HFFc6 (cell line): ENCODE measurements around the gene THRA. TPM values are rescaled to one million over a fixed set of nuclear protein-coding genes. Genes with fewer than 3 reads are reported as not detected.

Experiments
- DNase-seq: peaks from one replicate; pipeline ENCODE4 v3.0.0-alpha.2; 2018
- H3K27ac Mint-ChIP-seq: 2 replicates; pipeline ENCODE4 v1.8.0; 2020; ENCODE audit warnings: mild to moderate bottlenecking, mixed read lengths
- H3K27me3 Mint-ChIP-seq: 2 replicates; pipeline ENCODE4 v1.8.0; 2021; ENCODE audit warnings: mild to moderate bottlenecking, moderate library complexity, mixed read lengths; ENCODE audit not compliant: insufficient read depth
- H3K36me3 Mint-ChIP-seq: 2 replicates; pipeline ENCODE4 v1.8.0; 2021; ENCODE audit warnings: low read depth, mixed read lengths
- H3K4me1 Mint-ChIP-seq: 2 replicates; pipeline ENCODE4 v1.8.0; 2020; ENCODE audit warnings: low read depth, mixed read lengths
- H3K4me3 Mint-ChIP-seq: 2 replicates; pipeline ENCODE4 v1.8.0; 2020; ENCODE audit warnings: mild to moderate bottlenecking, moderate library complexity, mixed read lengths
- H3K9me3 Mint-ChIP-seq: 2 replicates; pipeline ENCODE4 v1.8.0; 2020; ENCODE audit warnings: mild to moderate bottlenecking, mixed read lengths
- long read RNA-seq: library from polyadenylated mRNA; unstranded; transcript quantifications from one replicate; pipeline ENCODE4 v2.0.0, GENCODE V29; 2019
- total RNA-seq, 6 experiments: library from RNA; stranded (reverse); fragmentation: NEBNext Ultra II Directional; extraction: Animal tissue kit (Norgen Biotek cat#: 25700); gene quantifications; 2 replicates in 1 of 6; 3 replicates in 5 of 6; pipeline ENCODE4 v1.2.3, GENCODE V29; 2021
- TF ChIP-seq, protein P1 (sequence below): fragments of 200-600 bp; sonication (generic); IDR thresholded peaks from 2 replicates; pipeline ENCODE4 v1.5.0; 2021; ENCODE audit warnings: antibody characterized with exemption, mild to moderate bottlenecking

THRA gene, protein sequence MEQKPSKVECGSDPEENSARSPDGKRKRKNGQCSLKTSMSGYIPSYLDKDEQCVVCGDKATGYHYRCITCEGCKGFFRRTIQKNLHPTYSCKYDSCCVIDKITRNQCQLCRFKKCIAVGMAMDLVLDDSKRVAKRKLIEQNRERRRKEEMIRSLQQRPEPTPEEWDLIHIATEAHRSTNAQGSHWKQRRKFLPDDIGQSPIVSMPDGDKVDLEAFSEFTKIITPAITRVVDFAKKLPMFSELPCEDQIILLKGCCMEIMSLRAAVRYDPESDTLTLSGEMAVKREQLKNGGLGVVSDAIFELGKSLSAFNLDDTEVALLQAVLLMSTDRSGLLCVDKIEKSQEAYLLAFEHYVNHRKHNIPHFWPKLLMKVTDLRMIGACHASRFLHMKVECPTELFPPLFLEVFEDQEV
- 10 to 100 TPM; 29.3 to 33.7 (median 30.7) TPM for total RNA-seq
- long read RNA-seq, partial matches to known transcripts: 2 of 4 reads
- long read RNA-seq, other reads (novel, unspliced or antisense): 2 of 4 reads

DNA sequence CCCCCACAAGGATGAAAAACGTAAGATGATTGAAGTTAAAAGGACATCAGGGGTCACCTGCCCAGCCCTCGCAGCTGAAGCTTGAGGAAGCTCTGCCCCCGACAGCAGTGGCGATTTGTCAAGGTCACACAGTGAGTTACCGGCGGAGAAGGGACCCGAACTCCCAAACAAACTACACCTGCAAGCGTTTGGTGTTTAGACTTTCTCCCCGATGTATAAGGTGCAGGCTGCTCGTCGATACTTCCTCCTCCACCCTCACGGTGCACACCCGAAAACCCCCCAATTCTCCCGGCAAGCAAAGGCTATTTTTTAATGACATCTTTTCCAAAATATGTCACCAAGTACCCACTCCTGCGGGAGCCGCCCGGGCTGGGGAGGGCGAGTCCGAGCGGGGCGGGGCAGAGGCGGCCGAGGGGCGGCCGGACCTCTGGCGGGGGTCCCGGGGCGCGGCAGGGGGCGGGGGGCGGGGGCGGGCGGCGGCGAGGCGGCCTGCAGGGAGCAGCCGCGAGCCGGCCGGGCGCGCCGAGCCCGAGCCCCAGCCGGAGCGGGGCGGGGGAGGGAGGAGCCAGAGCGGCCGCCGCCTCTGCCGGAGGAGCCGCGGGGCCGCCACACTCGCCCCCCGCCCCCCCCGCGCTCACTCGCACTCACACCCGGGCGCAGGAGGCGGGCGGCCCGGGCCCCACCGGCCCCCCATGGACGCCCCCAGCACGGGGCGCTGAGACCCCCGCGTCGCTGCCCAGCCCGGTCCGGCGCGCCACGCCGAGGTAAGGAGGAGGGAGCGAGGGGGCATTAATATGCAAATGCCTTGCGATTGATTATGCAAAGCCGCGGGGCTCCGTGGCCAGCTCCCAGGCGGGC, at the start of gene THRA:
TSS of gene THRA (plus strand) at position 637 of the 858 bp plus-strand sequence. CDS start 11,524 bp downstream, outside the sequence.
- H3K36me3 Mint-ChIP-seq: no peaks in the 10 kb centered on the region
- H3K27me3 Mint-ChIP-seq: peaks cover 3% of the 10 kb centered on the region; the same call in 1 of the 2 replicates
- TF ChIP-seq, protein P1, sequence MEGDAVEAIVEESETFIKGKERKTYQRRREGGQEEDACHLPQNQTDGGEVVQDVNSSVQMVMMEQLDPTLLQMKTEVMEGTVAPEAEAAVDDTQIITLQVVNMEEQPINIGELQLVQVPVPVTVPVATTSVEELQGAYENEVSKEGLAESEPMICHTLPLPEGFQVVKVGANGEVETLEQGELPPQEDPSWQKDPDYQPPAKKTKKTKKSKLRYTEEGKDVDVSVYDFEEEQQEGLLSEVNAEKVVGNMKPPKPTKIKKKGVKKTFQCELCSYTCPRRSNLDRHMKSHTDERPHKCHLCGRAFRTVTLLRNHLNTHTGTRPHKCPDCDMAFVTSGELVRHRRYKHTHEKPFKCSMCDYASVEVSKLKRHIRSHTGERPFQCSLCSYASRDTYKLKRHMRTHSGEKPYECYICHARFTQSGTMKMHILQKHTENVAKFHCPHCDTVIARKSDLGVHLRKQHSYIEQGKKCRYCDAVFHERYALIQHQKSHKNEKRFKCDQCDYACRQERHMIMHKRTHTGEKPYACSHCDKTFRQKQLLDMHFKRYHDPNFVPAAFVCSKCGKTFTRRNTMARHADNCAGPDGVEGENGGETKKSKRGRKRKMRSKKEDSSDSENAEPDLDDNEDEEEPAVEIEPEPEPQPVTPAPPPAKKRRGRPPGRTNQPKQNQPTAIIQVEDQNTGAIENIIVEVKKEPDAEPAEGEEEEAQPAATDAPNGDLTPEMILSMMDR: no peak
- no peaks in the 10 kb centered on the region for H3K9me3 Mint-ChIP-seq
- no peak for DNase-seq
- peak within 1 kb of the TSS; percentile 82 for H3K4me3 Mint-ChIP-seq
- H3K4me1 Mint-ChIP-seq: peaks cover 48% of the 10 kb centered on the region
- peak within 1 kb of the TSS; percentile 84 for H3K27ac Mint-ChIP-seq

DNA sequence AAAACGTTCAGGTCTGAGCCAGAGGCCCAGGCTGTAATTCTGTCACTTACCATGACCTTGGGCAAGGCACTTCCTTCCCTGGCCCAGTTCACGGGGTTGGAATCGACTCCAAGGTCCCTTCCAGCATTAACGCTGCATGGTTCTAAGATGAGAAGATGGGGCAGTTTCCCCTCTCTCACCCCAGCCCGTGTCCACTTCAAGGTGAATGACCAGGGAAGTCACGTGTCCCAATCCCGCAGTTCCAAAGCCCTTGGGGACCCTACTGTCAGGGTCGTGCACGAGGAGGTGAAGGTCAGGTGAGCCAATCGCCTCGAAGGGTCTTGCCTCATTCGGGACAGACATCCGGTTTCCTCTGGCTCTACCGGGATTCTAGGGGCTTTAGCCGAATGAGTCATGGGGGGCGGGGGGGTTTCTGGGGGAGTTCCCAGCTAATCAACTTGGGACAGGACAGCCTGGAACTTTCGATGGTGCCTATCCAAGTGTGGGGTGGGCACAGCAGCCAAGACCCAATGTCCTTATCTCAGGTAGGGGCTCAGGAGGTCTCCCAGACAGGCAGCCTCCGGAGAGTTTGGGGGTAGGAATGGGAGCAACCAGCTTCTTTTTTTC, 48.3 kb upstream of the THRA start:
- H3K36me3 Mint-ChIP-seq: no peaks in the 10 kb centered on the region
- TF ChIP-seq, protein P1: no peak
- peaks cover 57% of the 10 kb centered on the region for H3K4me1 Mint-ChIP-seq
- H3K27ac Mint-ChIP-seq: peak overlapping the region; percentile 56; the same call in 1 of the 2 replicates
- H3K27me3 Mint-ChIP-seq: peaks cover 2% of the 10 kb centered on the region
- H3K9me3 Mint-ChIP-seq: no peaks in the 10 kb centered on the region
- H3K4me3 Mint-ChIP-seq: peak overlapping the region; percentile 15; the same call in 1 of the 2 replicates
- DNase-seq: no peak

DNA sequence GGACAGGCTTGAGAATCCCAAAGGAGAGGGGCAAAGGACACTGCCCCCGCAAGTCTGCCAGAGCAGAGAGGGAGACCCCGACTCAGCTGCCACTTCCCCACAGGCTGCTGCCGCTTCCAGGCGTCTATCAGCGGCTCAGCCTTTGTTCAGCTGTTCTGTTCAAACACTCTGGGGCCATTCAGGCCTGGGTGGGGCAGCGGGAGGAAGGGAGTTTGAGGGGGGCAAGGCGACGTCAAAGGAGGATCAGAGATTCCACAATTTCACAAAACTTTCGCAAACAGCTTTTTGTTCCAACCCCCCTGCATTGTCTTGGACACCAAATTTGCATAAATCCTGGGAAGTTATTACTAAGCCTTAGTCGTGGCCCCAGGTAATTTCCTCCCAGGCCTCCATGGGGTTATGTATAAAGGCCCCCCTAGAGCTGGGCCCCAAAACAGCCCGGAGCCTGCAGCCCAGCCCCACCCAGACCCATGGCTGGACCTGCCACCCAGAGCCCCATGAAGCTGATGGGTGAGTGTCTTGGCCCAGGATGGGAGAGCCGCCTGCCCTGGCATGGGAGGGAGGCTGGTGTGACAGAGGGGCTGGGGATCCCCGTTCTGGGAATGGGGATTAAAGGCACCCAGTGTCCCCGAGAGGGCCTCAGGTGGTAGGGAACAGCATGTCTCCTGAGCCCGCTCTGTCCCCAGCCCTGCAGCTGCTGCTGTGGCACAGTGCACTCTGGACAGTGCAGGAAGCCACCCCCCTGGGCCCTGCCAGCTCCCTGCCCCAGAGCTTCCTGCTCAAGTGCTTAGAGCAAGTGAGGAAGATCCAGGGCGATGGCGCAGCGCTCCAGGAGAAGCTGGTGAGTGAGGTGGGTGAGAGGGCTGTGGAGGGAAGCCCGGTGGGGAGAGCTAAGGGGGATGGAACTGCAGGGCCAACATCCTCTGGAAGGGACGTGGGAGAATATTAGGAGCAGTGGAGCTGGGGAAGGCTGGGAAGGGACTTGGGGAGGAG, 47.5 kb upstream of the THRA start, which contains the start of gene CSF3:
TSS of gene CSF3 (plus strand) at position 436 of the 993 bp plus-strand sequence. CDS start at position 471, 35 bp downstream.
- peak within 1 kb of the TSS; percentile 66 for H3K27ac Mint-ChIP-seq
- H3K27me3 Mint-ChIP-seq: peaks cover 2% of the 10 kb centered on the region
- no peak for DNase-seq
- TF ChIP-seq, protein P1: no peak
- peaks cover 65% of the 10 kb centered on the region for H3K4me1 Mint-ChIP-seq
- no peaks in the 10 kb centered on the region for H3K36me3 Mint-ChIP-seq
- H3K4me3 Mint-ChIP-seq: peak within 1 kb of the TSS; percentile 15; the same call in 1 of the 2 replicates
- no peaks in the 10 kb centered on the region for H3K9me3 Mint-ChIP-seq

DNA sequence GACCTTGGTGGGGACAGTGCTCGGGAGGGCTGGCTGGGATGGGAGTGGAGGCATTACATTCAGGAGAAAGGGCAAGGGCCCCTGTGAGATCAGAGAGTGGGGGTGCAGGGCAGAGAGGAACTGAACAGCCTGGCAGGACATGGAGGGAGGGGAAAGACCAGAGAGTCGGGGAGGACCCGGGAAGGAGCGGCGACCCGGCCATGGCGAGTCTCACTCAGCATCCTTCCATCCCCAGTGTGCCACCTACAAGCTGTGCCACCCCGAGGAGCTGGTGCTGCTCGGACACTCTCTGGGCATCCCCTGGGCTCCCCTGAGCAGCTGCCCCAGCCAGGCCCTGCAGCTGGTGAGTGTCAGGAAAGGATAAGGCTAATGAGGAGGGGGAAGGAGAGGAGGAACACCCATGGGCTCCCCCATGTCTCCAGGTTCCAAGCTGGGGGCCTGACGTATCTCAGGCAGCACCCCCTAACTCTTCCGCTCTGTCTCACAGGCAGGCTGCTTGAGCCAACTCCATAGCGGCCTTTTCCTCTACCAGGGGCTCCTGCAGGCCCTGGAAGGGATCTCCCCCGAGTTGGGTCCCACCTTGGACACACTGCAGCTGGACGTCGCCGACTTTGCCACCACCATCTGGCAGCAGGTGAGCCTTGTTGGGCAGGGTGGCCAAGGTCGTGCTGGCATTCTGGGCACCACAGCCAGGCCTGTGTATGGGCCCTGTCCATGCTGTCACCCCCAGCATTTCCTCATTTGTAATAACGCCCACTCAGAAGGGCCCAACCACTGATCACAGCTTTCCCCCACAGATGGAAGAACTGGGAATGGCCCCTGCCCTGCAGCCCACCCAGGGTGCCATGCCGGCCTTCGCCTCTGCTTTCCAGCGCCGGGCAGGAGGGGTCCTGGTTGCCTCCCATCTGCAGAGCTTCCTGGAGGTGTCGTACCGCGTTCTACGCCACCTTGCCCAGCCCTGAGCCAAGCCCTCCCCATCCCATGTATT, 46.5 kb upstream of the THRA start:
- no peaks in the 10 kb centered on the region for H3K36me3 Mint-ChIP-seq
- H3K27ac Mint-ChIP-seq: peak overlapping the region; percentile 98
- no peaks in the 10 kb centered on the region for H3K9me3 Mint-ChIP-seq
- H3K27me3 Mint-ChIP-seq: peaks cover 2% of the 10 kb centered on the region
- H3K4me1 Mint-ChIP-seq: peaks cover 74% of the 10 kb centered on the region
- H3K4me3 Mint-ChIP-seq: no peak overlapping the region; the same call in 1 of the 2 replicates
- DNase-seq: no peak
- TF ChIP-seq, protein P1: no peak
